ENCODE results near the gene PADI3.
"Not testable (repeated sequence)": the region's sequence is repeated elsewhere in the genome, so short reads cannot be mapped to it uniquely, and the experiment has no call there.

PADI3 gene

DNA sequence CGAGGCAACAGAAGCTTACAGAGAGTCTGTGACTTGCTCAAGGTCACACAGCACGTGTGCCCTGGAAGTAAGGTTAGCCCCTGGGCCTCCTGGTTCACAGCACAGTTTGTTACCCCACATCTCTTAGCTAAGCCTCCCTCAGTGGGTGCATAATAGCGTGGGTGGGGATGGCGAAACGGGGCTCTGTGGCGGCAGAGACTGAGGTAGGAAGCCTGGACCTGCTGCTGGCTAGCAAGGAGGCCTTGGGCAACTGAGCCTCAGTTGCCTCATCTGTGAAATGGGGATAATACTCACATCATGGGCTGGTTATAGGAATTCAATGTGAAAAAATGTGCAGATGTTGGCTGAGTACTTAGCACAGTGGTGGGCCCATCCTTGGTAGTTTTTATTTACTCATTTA, 59.7 kb downstream of the PADI3 start:
- intact Hi-C loops (cut with DNase I) = no loop called here

DNA sequence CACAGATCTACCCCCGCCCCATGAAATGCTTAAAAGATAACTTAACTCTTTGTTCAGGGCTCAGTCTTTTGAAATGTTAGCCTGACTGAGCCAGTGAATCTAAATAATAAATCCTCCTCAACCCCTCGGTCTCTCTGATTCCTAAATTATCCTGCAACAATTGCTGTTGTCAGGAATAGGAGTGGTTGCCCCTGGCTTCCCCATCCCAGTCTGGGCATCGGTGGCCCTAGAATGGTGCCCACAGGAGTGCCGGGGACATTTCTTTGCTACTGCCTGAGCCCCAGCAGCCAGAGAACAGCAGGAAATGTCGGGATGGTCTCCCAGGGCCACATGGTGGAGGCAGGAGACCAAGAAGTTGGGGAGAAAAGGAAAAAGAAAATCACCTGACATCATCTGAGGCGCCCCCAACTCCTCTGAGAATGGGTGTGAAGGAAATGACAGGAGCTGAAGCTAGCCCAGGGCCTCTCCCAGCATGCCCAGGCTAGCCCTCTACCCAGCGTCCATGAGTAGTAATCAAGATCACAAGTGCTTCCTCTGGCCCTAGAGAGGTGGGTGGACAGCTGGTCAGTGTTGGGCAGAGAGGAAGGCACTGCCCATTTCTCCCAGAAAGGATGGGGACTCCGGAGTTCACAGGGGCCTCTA, 60.6 kb downstream of the PADI3 start:
- intact Hi-C loops (cut with DNase I) = no loop called here
- DNase-seq = no peak

More for the DNA sequence above, 59.7 kb downstream of the PADI3 start:
- DNase-seq = no peak

DNA sequence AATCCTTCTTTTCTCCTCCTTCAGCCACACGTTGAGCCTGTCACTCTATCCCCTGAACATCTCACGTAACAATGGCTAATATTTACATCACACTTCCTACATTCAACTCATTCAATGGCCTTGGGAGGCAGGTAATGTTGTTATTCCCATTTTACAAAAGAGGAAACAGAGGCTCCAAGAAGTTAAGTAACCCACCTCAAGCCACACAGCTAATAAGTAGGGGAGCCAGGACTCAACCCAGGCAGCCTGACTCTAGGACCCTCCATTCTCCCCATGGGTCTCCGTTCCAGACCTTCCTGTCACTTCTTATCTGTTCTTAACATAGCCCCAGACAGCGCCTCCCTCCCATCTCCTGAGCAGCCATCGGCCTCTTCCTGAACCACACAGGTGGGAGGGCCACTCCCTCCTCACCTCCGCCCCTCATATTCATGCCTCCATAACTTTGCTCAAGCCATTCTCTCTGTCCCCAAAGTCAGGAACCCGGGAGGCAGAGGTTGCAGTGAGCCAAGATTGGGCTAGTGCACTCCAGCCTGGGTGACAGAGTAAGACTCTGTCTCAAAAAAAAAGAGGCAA, 61.3 kb downstream of the PADI3 start:
- intact Hi-C loops (cut with DNase I) = no loop called here
- no peak for DNase-seq

DNA sequence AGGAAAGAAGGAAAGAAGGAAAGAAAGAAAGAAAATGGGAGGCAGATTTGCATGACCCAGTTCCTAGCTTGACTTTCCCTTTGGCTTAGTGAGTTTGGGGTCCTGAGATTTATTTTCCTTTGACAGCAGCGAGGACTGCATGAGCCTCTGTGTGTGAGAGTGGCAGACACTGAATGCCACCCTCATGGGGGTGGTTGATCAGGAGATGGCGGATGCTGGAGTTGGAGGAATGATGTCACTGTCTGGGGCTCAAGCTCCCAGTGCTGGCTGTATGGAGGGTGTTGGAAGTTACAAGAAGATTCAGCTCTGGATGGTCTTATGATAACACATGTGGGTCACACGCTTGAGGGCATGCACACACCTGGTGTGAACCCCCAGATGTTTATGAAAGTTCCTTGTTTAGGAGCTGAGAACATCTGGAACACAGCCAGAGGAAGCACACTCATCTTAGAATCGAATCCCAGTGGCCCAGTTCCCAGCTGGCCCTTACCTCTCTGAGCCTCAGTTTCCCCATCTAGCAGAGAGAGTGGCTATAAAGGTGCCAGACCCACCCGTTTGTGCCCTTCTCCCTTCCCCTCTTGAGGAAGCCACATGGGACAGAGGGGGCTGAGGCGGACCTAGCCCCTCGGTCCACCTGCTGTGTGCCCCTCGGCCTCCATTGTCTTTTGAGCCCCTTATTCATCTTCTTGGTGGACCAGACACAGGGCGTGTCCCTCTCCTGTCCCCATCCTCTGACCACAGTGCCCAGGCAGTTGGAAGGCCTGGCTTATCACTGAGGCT, 64.8 kb downstream of the PADI3 start:
- intact Hi-C loops (cut with DNase I) = no loop called here
- DNase-seq = no peak

DNA sequence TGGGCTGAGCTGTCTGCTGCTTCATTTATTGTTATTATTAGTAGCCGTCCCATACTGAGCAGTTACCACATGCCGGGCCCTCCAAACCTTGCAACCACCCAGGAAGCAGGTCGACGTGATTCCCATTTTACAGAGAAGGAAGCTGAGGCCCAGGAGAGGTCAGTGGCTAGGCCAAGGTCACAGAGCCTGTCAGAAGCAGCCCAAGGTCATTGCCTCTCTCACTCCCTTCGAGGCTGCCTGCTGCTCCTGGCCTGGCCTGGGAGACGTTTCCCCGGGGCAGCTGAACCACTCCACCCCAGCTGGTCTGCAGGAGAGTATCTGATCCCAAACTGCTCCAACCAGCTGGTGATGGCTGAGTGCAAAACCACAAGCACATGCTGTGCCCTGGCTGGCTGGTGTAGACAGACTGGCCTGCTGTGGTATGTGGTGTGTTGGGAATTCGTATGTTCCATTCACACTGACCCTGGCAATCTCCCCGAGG, 65.6 kb downstream of the PADI3 start:
- intact Hi-C loops (cut with DNase I) = no loop called here
- no peak for DNase-seq

DNA sequence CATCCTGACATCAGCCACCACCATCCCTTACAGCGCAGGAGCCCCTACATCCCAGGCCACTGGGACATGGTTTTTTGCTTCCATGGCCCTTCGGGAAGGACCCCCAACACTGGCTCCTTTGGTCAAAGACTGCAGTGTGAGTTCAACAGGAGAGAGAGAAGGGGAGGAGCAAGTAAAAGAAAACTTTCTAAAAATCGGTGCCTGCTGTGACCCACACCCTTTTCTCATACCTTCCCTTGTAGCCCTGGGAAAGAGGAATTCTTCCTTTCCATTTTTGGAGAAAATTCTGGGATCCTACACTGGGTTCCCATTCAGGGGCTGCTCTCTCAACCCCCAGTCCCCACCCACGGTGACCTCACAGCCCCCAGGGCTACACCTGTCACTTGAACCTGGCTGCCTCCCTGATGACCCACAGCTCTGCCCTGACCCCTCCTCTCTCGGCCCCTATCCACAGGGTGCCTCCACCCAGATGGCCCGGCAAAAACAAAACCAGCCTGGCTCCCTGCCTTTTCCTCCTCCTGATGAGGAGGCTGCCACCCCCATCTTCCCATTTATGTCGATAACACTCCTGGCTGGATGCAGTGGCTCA, 66.7 kb downstream of the PADI3 start:
- intact Hi-C loops (cut with DNase I) = no loop called here
- DNase-seq = no peak

DNA sequence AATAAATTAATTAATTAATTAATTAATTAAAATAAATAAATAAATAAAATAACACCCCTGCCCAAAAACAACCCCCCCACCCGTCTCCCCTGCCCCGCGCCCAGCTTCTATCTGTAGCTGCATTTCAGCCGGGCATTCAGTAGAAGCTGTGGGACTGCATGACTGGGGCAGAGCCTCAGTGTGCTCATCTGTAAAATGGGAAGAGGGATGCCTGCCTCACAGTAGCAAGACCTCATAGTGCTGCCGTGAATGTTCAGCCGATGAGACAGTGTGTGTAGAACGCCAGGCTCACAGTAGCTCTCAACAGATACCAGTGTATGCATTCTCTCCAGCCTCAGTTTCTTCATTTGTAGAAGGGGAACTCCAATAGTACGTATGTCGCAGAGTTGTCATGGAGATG, 67.8 kb downstream of the PADI3 start:
- DNase-seq = no peak
- intact Hi-C loops (cut with DNase I) = no loop called here

DNA sequence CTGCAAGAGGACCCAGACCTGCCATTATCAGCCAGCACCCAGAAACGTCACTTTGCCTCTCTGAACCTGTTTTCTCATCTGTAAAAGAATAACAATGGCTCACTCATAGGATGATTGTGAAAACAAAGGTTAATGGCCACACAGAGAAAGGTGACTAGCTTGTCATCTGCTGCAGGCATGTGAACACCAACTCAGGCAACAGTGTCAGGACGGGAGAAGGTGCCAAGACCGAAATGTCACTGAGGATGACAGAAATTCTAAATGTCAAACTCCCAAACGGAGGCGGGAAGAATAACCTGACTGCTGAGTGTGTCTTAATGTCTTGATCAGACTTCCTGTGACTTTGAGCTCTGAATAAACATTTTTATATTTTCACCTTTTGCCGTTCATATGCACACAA, 69.4 kb downstream of the PADI3 start:
- intact Hi-C loops (cut with DNase I) = no loop called here
- peak in 15 of 42 donors; percentile 7 to 62 (median 27) for DNase-seq

DNA sequence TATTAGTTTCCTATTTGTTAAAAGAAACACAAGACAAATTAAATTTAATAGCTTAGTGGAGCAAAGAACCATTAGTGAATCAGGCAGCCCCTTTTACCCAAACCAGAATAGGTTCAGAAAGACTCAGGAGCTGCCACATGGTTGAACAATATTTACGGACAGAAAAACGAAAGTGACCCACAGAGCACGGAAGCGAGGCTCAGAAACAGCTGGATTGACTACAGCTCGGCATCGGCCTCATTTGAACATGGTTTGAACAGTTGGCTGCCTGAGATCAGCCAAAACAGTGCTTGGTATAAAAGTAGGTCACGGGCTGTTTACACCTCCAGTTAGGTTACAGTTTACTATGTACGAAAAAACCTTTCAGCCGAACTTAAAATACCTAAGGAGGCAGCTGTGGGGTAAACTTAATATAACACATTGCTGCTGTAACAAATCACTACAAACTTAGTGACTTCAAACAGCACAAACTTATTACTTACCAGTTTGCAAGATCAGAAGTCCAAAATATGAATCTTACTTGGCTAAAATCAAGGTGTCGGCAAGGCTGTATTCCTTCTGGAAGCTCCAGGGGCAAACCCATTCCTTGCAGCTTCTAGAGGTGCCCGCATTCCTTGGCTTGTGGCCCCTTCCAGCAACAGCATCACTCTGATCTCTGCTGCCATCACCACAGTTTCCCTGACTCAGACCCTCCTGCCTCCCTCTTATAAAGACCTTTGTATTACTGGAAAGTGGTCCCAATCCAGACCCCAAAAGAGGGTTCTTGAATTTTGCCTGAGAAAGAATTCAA, 70.9 kb downstream of the PADI3 start:
- DNase-seq = peak in 1 of 42 donors; percentile 21
- intact Hi-C loops (cut with DNase I) = no loop called here

DNA sequence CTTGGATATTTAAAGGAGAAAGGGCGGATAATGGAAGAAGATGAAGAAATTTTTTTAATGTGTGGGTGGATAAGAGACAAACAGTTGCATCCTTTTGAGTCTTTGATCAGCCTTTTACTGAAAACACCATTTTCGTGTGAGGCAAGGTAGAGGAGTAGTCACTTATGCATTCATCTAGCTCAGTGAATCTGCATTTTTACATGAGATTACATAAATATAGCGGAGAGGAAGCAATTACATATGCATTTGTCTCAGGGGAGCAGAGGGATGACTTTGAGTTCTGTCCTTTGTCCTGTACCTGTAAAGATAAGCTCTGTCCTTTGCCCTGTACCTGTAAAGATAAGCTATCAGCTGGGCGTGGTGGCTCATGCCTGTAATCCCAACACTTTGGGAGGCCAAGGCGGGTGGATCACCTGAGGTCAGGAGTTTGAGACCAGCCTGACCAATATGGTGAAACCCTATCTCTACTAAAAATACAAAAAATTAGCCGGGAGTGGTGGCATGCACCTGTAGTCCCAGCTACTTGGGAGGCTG, 73.0 kb downstream of the PADI3 start:
- intact Hi-C loops (cut with DNase I); DNase-seq: not testable (repeated sequence)

DNA sequence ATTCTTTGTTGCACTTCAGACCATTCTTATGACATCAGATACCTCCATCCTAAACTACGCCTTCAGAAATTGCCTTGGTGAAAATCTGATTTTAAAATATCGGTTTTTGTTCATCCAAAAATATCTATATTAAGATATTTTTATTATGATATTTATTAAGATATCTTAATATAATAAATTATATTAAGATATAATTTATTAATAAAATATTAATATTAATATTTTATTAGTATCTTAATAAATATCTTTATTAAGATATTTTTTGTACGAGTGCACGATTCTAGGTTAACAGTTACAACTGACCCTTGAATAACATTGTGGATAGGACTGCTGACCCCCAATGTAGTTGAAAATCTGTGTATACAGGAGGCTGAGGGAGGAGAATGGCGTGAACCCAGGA, 80.0 kb downstream of the PADI3 start:
- intact Hi-C loops (cut with DNase I) = no loop called here
- no peak for DNase-seq

DNA sequence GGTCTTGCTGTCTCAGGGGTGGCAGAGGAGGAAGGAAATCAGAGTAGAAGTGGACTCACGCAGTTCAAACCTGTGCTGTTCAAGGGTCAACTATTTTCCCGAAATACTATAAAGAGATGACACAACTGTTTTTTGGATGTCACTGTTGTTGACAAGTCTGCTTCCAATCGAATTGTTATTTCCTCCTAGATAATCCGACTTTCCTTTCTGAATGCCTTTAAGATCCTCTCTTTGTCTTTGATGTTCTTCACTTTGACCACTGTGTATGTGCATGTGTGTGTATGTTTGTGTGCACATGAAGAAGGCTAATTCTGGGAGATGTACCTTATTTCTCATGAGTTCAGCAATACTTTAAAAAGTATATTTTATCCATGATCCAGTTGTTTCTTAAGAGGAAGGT, 80.7 kb downstream of the PADI3 start:
- DNase-seq = no peak
- intact Hi-C loops (cut with DNase I) = loop anchor here (10.0 kb wide), 1 partner anchor 205 kb away; no protein-coding TSS in a partner anchor

DNA sequence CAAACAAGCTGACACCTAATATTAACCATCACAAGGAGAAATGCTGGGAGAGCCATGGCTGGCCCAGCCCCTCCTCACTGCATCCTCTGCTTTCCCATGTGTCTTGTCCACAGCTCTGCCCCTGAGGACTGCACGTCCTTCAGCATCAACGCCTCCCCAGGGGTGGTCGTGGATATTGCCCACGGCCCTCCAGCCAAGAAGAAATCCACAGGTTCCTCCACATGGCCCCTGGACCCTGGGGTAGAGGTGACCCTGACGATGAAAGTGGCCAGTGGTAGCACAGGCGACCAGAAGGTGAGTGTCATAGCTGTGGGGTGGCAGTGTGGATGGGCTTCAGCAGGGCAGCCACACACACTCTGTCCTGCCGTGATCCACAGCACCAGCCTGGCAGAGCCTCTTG, 82.0 kb downstream of the PADI3 start:
- no peak for DNase-seq
- intact Hi-C loops (cut with DNase I) = loop anchor here (10.0 kb wide), 1 partner anchor 206 kb away; no protein-coding TSS in a partner anchor

DNA sequence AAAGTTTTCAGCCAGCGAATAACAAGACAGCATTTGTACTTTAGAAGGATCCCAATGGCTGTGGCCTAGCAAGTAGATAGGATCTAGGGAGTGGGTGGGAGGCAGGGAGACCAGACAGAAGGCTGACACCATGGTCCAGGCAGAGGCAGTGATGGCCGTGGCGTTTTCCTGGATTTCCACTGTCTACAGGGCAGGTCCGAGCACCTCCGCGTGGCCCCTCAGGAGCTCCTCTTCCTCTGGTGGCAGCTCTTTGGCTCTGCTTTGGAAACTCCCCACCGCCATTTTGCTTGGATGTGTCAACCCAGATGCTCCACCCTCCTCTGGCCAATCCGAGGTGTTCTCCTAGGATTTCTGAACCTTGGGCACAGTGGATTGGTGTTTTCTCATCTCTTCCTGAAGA, 84.2 kb downstream of the PADI3 start:
- no peak for DNase-seq
- intact Hi-C loops (cut with DNase I) = loop anchor here (10.0 kb wide), 1 partner anchor 208 kb away; no protein-coding TSS in a partner anchor
